Measurements from ENCODE around the gene MPP7.
A peak's percentile ranks its signal among the peaks of the same experiment; 100 is the strongest.

The MPP7 gene

GRCh38 chr10:28304032-28304571, 1.2 kb upstream of the MPP7 start:
- DNase-seq: no peak

GRCh38 chr10:28302012-28302637, 739 bp downstream of the MPP7 start:
- no peak for DNase-seq

GRCh38 chr10:28300027-28300426, 2.8 kb downstream of the MPP7 start:
- peak; percentile 21 for DNase-seq

GRCh38 chr10:28298951-28299350, 3.9 kb downstream of the MPP7 start:
- DNase-seq: no peak

- DNase-seq: no peak
Measured at GRCh38 chr10:28296023-28296422, 6.8 kb downstream of the MPP7 start.

- DNase-seq: no peak
Measured at GRCh38 chr10:28295336-28295735, 7.5 kb downstream of the MPP7 start.

- DNase-seq: no peak
Measured at GRCh38 chr10:28294809-28295208, 8.1 kb downstream of the MPP7 start.

- DNase-seq: no peak
Measured at GRCh38 chr10:28294169-28294532, 8.7 kb downstream of the MPP7 start.

- no peak for DNase-seq
Measured at GRCh38 chr10:28293236-28294168, 9.4 kb downstream of the MPP7 start.

GRCh38 chr10:28291881-28292297, 11.0 kb downstream of the MPP7 start:
- DNase-seq: peak; percentile 74

GRCh38 chr10:28285816-28286215, 17.0 kb downstream of the MPP7 start:
- no peak for DNase-seq

- no peak for DNase-seq
Measured at GRCh38 chr10:28284126-28284525, 18.7 kb downstream of the MPP7 start.

GRCh38 chr10:28283251-28283650, 19.6 kb downstream of the MPP7 start:
- DNase-seq: no peak

- DNase-seq: no peak
Measured at GRCh38 chr10:28282336-28282735, 20.5 kb downstream of the MPP7 start.

GRCh38 chr10:28281726-28282315, 21.0 kb downstream of the MPP7 start:
- DNase-seq: no peak

GRCh38 chr10:28280652-28281051, 22.2 kb downstream of the MPP7 start:
- DNase-seq: no peak

- no peak for DNase-seq
Measured at GRCh38 chr10:28279878-28280277, 23.0 kb downstream of the MPP7 start.

GRCh38 chr10:28278842-28279241, 24.0 kb downstream of the MPP7 start:
- no peak for DNase-seq

- DNase-seq: no peak
Measured at GRCh38 chr10:28276384-28276783, 26.5 kb downstream of the MPP7 start.

GRCh38 chr10:28274475-28274874, 28.4 kb downstream of the MPP7 start:
- no peak for DNase-seq

GRCh38 chr10:28273343-28273742, 29.5 kb downstream of the MPP7 start:
- no peak for DNase-seq

- no peak for DNase-seq
Measured at GRCh38 chr10:28269842-28270456, 32.9 kb downstream of the MPP7 start.

All from activated CD4-positive, alpha-beta T cell treated with anti-CD3 and anti-CD28 coated beads for 48 hours (primary cell).